ENCODE results near the gene DOCK4.

The DOCK4 gene

GRCh38 chr7:111836592-111836991, 369.6 kb downstream of the DOCK4 start:
- no peak for DNase-seq

GRCh38 chr7:111835066-111835465, 371.1 kb downstream of the DOCK4 start:
- DNase-seq: no peak

GRCh38 chr7:111834367-111834766, 371.8 kb downstream of the DOCK4 start:
- DNase-seq: no peak

GRCh38 chr7:111833466-111833865, 372.7 kb downstream of the DOCK4 start:
- DNase-seq: no peak

GRCh38 chr7:111832174-111832573, 374.0 kb downstream of the DOCK4 start:
- no peak for DNase-seq

- no peak for DNase-seq
These were observed 377.0 kb downstream of the DOCK4 start for GRCh38 chr7:111829221-111829620.

- DNase-seq: no peak
These were observed 378.2 kb downstream of the DOCK4 start for GRCh38 chr7:111827863-111828504.

GRCh38 chr7:111825046-111825445, 381.2 kb downstream of the DOCK4 start:
- DNase-seq: no peak

GRCh38 chr7:111823826-111824225, 382.4 kb downstream of the DOCK4 start:
- DNase-seq: no peak

GRCh38 chr7:111821046-111821445, 385.2 kb downstream of the DOCK4 start:
- DNase-seq: no peak

- no peak for DNase-seq
These were observed 385.6 kb downstream of the DOCK4 start for GRCh38 chr7:111820621-111821020.

- no peak for DNase-seq
These were observed 386.1 kb downstream of the DOCK4 start for GRCh38 chr7:111820121-111820520.

- DNase-seq: no peak
These were observed 390.8 kb downstream of the DOCK4 start for GRCh38 chr7:111815354-111815753.

GRCh38 chr7:111813306-111813705, 392.9 kb downstream of the DOCK4 start:
- no peak for DNase-seq

GRCh38 chr7:111806232-111806631, 400.0 kb downstream of the DOCK4 start:
- DNase-seq: no peak

- no peak for DNase-seq
These were observed 403.0 kb downstream of the DOCK4 start for GRCh38 chr7:111803015-111803758.

GRCh38 chr7:111802194-111802772, 403.9 kb downstream of the DOCK4 start:
- no peak for DNase-seq

- DNase-seq: no peak
These were observed 404.9 kb downstream of the DOCK4 start for GRCh38 chr7:111801277-111801676.

- no peak for DNase-seq
These were observed 409.5 kb downstream of the DOCK4 start for GRCh38 chr7:111796671-111797070.

- no peak for DNase-seq
These were observed 416.3 kb downstream of the DOCK4 start for GRCh38 chr7:111789870-111790269.

GRCh38 chr7:111789048-111789320, 417.2 kb downstream of the DOCK4 start:
- DNase-seq: no peak

GRCh38 chr7:111788286-111789047, 417.7 kb downstream of the DOCK4 start:
- DNase-seq: no peak

GRCh38 chr7:111787741-111788140, 418.5 kb downstream of the DOCK4 start:
- no peak for DNase-seq

- no peak for DNase-seq
These were observed 419.1 kb downstream of the DOCK4 start for GRCh38 chr7:111787099-111787498.
